ENCODE measurements around the gene UHRF1. TPM values are rescaled to one million over a fixed set of nuclear protein-coding genes. Genes with fewer than 3 reads are reported as not detected.
A peak's percentile ranks its signal among the peaks of the same experiment; 100 is the strongest.

The UHRF1 gene
- total and polyA plus RNA-seq, 2 of the 13 experiments (the other 11 are each of a cell fraction or from before 2014, with no cell fraction given) = 6.8 to 78.4 TPM

DNA sequence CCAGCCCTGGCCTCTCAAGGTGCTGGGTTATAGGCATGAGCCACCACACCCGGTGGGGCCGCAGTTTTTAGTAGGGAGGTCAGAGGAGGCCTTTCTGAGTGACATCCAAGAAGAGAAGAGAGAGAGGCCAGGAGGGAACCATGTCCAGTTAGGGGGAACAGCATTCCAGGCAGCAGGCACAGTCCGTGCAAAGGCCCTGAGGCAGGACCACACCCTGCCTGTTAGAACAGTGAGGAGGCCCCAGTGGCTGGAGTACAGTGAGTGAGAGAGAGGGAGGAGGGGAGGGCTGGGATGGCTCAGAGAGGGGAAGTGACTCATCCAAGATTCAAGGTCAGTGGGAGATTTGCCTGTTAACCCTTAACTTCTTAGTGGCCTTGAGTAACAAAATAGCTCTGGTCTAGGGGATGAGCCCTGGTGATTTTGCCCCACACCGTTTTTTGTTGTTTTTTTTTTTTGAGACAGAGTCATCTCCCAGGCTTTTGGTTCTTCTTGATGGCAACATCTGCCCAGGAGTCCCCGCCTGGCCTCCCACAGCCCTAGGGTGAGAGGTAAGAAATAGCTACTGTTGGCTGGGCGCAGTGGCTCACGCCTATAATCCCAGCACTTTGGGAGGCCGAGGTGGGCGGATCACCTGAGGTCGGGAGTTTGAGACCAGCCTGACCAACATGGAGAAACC is 39.1 kb upstream of the UHRF1 start (continued):
- TF ChIP-seq ZNF766 (CRISPR knock-in tag; IDR thresholded peaks at IDR 0.05; ENCODE audit: borderline replicate concordance) (no peak), ZNF282 (IDR thresholded peaks at IDR 0.05; ENCODE audit: partially characterized antibody) (no peak), MBNL3 (CRISPR knock-in tag; conservative IDR thresholded peaks at IDR 0.05) (no peak), ZNF556 (CRISPR knock-in tag; IDR thresholded peaks at IDR 0.05; ENCODE audit: borderline replicate concordance) (peak; percentile 56; the same call in 1 of the 2 replicates), ZNF572 (CRISPR knock-in tag; IDR thresholded peaks at IDR 0.05) (no peak), SMYD3 (CRISPR knock-in tag; IDR thresholded peaks at IDR 0.05) (no peak), JDP2 (CRISPR knock-in tag; IDR thresholded peaks at IDR 0.05; ENCODE audit: borderline replicate concordance) (no peak), KDM5A (IDR thresholded peaks at IDR 0.05; ENCODE audit: borderline replicate concordance, low read length) (no peak; the same call in 1 of the 2 replicates), GATAD2A (CRISPR knock-in tag; IDR thresholded peaks at IDR 0.05) (peak; percentile 95), NFIC (IDR thresholded peaks at IDR 0.05; ENCODE audit: low read length) (peak; percentile 23; the same call in 1 of the 2 replicates), CBFB (CRISPR knock-in tag; IDR thresholded peaks at IDR 0.05) (no peak; the same call in none of the 2 replicates), GATA4 (IDR thresholded peaks at IDR 0.05; ENCODE audit: borderline replicate concordance, low read depth) (peak; percentile 47; the same call in 1 of the 2 replicates)
- TF ChIP-seq, protein P1, sequence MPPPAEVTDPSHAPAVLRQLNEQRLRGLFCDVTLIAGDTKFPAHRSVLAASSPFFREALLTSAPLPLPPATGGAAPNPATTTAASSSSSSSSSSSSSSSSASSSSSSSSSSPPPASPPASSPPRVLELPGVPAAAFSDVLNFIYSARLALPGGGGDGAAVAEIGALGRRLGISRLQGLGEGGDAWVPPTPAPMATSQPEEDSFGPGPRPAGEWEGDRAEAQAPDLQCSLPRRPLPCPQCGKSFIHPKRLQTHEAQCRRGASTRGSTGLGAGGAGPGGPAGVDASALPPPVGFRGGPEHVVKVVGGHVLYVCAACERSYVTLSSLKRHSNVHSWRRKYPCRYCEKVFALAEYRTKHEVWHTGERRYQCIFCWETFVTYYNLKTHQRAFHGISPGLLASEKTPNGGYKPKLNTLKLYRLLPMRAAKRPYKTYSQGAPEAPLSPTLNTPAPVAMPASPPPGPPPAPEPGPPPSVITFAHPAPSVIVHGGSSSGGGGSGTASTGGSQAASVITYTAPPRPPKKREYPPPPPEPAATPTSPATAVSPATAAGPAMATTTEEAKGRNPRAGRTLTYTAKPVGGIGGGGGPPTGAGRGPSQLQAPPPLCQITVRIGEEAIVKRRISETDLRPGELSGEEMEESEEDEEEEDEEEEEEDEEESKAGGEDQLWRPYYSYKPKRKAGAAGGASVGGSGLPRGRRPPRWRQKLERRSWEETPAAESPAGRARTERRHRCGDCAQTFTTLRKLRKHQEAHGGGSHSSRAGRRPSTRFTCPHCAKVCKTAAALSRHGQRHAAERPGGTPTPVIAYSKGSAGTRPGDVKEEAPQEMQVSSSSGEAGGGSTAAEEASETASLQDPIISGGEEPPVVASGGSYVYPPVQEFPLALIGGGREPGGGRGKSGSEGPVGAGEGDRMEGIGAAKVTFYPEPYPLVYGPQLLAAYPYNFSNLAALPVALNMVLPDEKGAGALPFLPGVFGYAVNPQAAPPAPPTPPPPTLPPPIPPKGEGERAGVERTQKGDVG (CRISPR knock-in tag; IDR thresholded peaks at IDR 0.05; ENCODE audit: borderline replicate concordance) = no peak
- TF ChIP-seq, protein P2, sequence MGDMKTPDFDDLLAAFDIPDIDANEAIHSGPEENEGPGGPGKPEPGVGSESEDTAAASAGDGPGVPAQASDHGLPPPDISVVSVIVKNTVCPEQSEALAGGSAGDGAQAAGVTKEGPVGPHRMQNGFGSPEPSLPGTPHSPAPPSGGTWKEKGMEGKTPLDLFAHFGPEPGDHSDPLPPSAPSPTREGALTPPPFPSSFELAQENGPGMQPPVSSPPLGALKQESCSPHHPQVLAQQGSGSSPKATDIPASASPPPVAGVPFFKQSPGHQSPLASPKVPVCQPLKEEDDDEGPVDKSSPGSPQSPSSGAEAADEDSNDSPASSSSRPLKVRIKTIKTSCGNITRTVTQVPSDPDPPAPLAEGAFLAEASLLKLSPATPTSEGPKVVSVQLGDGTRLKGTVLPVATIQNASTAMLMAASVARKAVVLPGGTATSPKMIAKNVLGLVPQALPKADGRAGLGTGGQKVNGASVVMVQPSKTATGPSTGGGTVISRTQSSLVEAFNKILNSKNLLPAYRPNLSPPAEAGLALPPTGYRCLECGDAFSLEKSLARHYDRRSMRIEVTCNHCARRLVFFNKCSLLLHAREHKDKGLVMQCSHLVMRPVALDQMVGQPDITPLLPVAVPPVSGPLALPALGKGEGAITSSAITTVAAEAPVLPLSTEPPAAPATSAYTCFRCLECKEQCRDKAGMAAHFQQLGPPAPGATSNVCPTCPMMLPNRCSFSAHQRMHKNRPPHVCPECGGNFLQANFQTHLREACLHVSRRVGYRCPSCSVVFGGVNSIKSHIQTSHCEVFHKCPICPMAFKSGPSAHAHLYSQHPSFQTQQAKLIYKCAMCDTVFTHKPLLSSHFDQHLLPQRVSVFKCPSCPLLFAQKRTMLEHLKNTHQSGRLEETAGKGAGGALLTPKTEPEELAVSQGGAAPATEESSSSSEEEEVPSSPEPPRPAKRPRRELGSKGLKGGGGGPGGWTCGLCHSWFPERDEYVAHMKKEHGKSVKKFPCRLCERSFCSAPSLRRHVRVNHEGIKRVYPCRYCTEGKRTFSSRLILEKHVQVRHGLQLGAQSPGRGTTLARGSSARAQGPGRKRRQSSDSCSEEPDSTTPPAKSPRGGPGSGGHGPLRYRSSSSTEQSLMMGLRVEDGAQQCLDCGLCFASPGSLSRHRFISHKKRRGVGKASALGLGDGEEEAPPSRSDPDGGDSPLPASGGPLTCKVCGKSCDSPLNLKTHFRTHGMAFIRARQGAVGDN (CRISPR knock-in tag; IDR thresholded peaks at IDR 0.05) = peak; percentile 72
- TF ChIP-seq, protein P3, sequence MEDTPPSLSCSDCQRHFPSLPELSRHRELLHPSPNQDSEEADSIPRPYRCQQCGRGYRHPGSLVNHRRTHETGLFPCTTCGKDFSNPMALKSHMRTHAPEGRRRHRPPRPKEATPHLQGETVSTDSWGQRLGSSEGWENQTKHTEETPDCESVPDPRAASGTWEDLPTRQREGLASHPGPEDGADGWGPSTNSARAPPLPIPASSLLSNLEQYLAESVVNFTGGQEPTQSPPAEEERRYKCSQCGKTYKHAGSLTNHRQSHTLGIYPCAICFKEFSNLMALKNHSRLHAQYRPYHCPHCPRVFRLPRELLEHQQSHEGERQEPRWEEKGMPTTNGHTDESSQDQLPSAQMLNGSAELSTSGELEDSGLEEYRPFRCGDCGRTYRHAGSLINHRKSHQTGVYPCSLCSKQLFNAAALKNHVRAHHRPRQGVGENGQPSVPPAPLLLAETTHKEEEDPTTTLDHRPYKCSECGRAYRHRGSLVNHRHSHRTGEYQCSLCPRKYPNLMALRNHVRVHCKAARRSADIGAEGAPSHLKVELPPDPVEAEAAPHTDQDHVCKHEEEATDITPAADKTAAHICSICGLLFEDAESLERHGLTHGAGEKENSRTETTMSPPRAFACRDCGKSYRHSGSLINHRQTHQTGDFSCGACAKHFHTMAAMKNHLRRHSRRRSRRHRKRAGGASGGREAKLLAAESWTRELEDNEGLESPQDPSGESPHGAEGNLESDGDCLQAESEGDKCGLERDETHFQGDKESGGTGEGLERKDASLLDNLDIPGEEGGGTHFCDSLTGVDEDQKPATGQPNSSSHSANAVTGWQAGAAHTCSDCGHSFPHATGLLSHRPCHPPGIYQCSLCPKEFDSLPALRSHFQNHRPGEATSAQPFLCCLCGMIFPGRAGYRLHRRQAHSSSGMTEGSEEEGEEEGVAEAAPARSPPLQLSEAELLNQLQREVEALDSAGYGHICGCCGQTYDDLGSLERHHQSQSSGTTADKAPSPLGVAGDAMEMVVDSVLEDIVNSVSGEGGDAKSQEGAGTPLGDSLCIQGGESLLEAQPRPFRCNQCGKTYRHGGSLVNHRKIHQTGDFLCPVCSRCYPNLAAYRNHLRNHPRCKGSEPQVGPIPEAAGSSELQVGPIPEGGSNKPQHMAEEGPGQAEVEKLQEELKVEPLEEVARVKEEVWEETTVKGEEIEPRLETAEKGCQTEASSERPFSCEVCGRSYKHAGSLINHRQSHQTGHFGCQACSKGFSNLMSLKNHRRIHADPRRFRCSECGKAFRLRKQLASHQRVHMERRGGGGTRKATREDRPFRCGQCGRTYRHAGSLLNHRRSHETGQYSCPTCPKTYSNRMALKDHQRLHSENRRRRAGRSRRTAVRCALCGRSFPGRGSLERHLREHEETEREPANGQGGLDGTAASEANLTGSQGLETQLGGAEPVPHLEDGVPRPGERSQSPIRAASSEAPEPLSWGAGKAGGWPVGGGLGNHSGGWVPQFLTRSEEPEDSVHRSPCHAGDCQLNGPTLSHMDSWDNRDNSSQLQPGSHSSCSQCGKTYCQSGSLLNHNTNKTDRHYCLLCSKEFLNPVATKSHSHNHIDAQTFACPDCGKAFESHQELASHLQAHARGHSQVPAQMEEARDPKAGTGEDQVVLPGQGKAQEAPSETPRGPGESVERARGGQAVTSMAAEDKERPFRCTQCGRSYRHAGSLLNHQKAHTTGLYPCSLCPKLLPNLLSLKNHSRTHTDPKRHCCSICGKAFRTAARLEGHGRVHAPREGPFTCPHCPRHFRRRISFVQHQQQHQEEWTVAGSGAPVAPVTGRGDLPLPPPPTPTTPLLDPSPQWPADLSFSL (CRISPR knock-in tag; IDR thresholded peaks at IDR 0.05) = peak; percentile 55; the same call in 1 of the 2 replicates
